GM19240 (cell line): ENCODE results near the gene ZBTB32.
A peak's percentile ranks its signal among the peaks of the same experiment; 100 is the strongest.
"Not testable (repeated sequence)": the region's sequence is repeated elsewhere in the genome, so short reads cannot be mapped to it uniquely, and the experiment has no call there.

ENCODE experiments used
- DNase-seq: peaks from one replicate; pipeline ENCODE4 v3.0.0; 2011; ENCODE audit warnings: low spot score; ENCODE audit not compliant: insufficient read length

The ZBTB32 gene

GRCh38 chr19:35704218-35704617 lies at the start of gene ZBTB32:
Gene ZBTB32 (plus strand): TSS chr19:35704558. CDS start chr19:35714627, 10,069 bp downstream.
- no peak for DNase-seq

GRCh38 chr19:35654828-35655227 lies 49.5 kb upstream of the ZBTB32 start:
- DNase-seq = not testable (repeated sequence)

- no peak for DNase-seq
Observed at GRCh38 chr19:35655600-35655999, 48.8 kb upstream of the ZBTB32 start.

GRCh38 chr19:35656700-35657099 lies 47.7 kb upstream of the ZBTB32 start:
- no peak for DNase-seq

- no peak for DNase-seq
Observed at GRCh38 chr19:35657904-35658700, 46.3 kb upstream of the ZBTB32 start.

- no peak for DNase-seq
Observed at GRCh38 chr19:35661995-35662340, 42.4 kb upstream of the ZBTB32 start.

GRCh38 chr19:35663981-35664380 lies 40.4 kb upstream of the ZBTB32 start:
- DNase-seq = no peak

- DNase-seq = no peak
Observed at GRCh38 chr19:35665157-35665556, 39.2 kb upstream of the ZBTB32 start.

- DNase-seq = no peak
Observed at GRCh38 chr19:35665604-35666003, 38.8 kb upstream of the ZBTB32 start.

GRCh38 chr19:35666251-35666913 lies 38.0 kb upstream of the ZBTB32 start, which contains the start of gene UPK1A:
Gene UPK1A (plus strand): TSS chr19:35666517. CDS start chr19:35666813, 296 bp downstream.
- no peak for DNase-seq

- DNase-seq = no peak
Observed at GRCh38 chr19:35669566-35669965, 34.8 kb upstream of the ZBTB32 start.

GRCh38 chr19:35669974-35670373 lies 34.4 kb upstream of the ZBTB32 start:
- no peak for DNase-seq

GRCh38 chr19:35670686-35671085 lies 33.7 kb upstream of the ZBTB32 start:
- no peak for DNase-seq

- DNase-seq = no peak
Observed at GRCh38 chr19:35671818-35672217, 32.5 kb upstream of the ZBTB32 start.

- no peak for DNase-seq
Observed at GRCh38 chr19:35673121-35673804, 31.1 kb upstream of the ZBTB32 start.

GRCh38 chr19:35675589-35676140 lies 28.7 kb upstream of the ZBTB32 start:
- DNase-seq = no peak

- no peak for DNase-seq
Observed at GRCh38 chr19:35689836-35690235, 14.5 kb upstream of the ZBTB32 start.

GRCh38 chr19:35691106-35691505 lies 13.3 kb upstream of the ZBTB32 start:
- DNase-seq = not testable (repeated sequence)

- DNase-seq = no peak
Observed at GRCh38 chr19:35692010-35692409, 12.3 kb upstream of the ZBTB32 start.

GRCh38 chr19:35693422-35693821 lies 10.9 kb upstream of the ZBTB32 start:
- no peak for DNase-seq

- DNase-seq = peak; percentile 85
Observed at GRCh38 chr19:35693835-35694599, 10.3 kb upstream of the ZBTB32 start.
